DMS53 treated with DMSO at 0.1 percent for 48 hours (cell line): Measurements from ENCODE around the gene CNTN4.
"Not testable (repeated sequence)": the region's sequence is repeated elsewhere in the genome, so short reads cannot be mapped to it uniquely, and the experiment has no call there.

Source experiments
- DNase-seq: peaks from one replicate; lab custom pipeline; 2025; ENCODE audit not compliant: unreplicated experiment; lab: John Stamatoyannopoulos, UW

CNTN4 gene

GRCh38 chr3:2774481-2775249 is 676.0 kb downstream of the CNTN4 start:
- no peak for DNase-seq

GRCh38 chr3:2783261-2783660 is 684.6 kb downstream of the CNTN4 start:
- DNase-seq: no peak

DNA sequence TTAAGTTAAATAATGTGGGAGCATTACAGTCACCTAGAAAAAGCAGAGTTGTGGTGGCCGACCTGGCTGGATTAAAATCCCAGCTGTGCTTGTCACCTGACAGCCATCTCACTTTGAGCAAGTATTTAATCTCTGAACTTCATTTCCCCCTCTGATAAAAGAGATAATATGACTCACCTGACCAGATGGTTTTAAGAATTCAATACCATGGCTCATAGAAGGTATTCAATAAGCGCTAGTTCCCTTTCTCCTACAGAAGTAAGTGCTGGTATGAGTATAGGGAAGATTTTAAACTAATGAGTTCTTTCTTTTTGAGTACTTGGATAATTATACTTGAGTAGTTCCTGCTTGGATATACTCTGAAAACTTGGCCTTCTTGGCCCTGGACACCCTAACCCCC is 686.0 kb downstream of the CNTN4 start:
- no peak for DNase-seq

DNA sequence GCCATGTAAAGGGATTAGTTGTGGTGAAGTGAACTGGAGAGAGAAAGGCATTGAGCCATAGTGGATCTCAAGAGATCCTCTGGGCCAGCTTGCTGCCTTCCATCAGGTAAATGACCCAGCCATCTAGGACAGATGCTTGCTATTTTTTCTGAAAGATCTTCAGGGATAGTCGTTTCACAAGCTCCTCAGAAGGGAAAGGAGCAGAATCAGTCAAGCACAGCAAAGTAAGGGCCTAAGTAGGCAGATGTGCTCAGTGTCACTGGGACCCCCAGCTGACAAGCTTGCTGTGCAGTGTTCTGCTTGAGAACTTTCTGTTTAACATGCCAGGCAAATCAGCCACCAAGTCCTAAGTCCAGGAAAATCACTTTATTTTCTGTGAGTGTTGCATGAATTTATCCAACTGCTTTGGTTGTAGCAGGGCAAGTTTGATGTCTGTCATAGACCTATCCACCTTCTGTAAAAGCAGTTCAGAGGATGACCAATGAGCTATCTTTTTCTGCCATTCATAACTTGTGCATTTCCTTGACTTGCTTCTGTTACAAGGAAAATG is 691.7 kb downstream of the CNTN4 start:
- no peak for DNase-seq

GRCh38 chr3:2792432-2792831 is 693.8 kb downstream of the CNTN4 start:
- DNase-seq: no peak

DNA sequence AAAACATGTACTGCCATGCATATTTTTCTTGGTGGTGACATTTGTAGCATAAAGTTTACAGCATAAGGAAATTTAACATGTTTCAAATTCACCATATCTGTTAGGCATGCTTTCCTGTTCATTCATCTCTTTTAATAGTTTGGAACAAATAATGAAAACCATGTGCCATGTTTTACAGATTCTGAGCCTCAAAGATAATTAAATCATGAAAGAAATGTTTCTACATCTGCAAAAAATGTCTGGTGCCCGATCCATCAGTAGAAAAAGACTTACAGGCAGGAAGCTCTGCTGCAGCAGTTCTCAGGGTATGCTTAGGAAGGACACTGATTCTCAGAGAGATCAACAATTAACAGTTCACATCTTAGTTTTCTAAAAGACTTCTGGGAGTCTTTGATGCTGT is 695.3 kb downstream of the CNTN4 start:
- DNase-seq: no peak

DNA sequence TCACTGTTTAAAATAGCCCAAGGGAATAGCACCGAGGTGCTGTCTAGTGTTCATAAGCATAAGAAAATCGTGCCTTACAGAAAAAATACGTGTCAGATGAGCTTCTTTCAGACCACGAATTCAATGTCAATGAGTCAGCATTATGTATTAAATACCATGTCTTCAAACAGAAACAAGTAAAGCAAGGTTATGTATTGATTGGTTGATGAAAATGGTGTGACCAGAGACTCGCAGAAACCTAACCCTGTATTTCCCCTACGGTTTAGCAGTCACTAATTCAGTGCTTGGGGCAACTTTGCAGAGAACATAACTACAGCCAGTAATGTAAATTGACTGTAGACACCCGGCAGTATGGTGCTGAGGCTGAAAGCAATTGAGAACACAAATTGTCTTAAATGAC is 703.8 kb downstream of the CNTN4 start:
- DNase-seq: no peak

- DNase-seq: no peak
These were observed 708.8 kb downstream of the CNTN4 start for GRCh38 chr3:2807514-2807913.

GRCh38 chr3:2810723-2811122 is 712.1 kb downstream of the CNTN4 start:
- DNase-seq: no peak

DNA sequence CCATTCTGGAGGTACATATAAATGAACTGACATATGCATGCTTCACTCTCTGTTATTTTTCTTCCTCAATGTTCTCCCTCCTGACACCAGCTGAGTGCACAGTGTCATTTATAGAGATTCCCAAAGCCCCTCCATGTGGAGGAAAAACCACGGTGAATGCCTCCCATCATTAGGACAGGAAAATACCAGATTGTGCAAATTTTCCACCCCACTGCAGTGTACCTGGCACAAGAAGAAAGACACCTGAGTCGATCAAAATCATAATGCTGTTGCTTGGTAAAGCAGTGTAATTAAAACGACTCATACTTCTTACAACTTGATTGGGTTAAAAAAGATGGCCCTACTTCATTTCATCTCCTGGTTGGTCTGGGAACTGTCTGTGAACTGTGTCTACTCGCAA is 720.9 kb downstream of the CNTN4 start:
- DNase-seq: no peak

DNA sequence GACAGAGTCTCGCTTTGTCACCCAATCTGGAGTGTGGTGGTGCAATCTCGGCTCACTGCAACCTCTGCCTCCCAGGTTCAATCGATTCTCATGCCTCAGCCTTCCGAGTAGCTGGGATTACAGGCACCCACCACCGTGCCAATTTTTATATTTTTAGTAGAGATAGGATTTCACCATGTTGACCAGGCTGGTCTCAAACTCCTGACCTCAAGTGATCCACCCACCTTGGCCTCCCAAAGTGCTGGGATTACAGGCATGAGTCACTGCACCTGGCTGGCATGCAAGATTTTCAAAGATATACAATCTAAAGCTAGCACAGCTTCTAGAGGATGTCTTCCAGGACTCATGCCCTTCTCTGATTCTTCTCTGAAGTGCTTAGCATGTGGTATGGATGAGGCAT is 722.3 kb downstream of the CNTN4 start:
- DNase-seq: not testable (repeated sequence)

DNA sequence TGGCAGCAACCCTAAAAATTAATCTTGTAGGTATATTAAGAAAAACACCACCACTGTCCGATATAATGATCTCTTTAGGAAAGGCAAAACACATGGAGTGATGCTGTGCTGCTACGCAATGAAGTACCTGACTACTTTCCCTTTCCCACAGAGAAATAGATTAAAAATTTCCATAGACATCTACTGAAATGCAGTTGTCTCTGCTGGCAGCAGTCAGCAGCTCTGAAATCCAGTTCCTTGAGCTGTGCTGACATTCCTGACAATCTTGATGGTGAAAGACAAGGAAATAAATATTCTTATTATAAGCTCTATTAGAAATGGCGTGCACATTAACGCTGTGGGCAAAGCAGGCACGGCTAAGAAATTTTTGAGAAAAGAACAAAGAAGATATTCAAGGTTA is 723.9 kb downstream of the CNTN4 start:
- no peak for DNase-seq

GRCh38 chr3:2823031-2823430 is 724.4 kb downstream of the CNTN4 start:
- no peak for DNase-seq

DNA sequence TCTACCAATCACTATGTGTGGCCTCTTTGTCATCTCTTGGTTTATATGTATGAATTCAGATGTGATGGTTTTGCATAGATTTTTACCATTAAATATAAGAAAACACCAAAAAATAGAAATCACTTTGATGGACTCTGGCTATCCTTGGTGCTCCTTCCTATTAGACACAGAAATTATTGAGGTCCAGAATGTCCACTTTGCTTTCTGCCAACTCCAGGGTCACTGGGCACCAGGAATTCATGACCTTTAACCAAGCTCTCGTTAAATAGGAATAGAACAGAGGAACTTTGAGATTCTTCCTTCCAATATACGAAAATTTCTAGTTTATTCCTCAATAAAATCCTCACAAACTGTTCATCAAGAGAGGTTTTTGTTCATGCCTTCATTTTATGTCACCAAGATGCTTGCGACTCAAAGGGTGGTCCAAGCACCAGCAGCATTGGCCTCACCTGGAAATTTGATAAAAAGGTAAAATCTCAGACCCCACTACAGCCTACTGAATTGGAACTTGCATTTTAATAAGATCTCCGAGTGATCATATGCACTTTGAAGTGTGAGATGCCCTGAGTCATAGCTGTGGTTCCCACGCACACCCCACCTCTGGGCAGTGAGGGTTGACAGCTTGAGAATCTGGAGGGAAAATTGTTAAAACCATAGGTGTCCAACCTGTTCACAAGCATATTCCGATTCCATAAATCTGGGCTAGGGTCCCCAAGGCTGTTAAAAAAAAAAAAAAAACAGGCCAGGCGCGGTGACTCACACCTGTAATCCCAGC is 725.0 kb downstream of the CNTN4 start:
- no peak for DNase-seq

GRCh38 chr3:2826036-2826435 is 727.4 kb downstream of the CNTN4 start:
- no peak for DNase-seq

- DNase-seq: no peak
These were observed 727.8 kb downstream of the CNTN4 start for GRCh38 chr3:2826453-2826852.

DNA sequence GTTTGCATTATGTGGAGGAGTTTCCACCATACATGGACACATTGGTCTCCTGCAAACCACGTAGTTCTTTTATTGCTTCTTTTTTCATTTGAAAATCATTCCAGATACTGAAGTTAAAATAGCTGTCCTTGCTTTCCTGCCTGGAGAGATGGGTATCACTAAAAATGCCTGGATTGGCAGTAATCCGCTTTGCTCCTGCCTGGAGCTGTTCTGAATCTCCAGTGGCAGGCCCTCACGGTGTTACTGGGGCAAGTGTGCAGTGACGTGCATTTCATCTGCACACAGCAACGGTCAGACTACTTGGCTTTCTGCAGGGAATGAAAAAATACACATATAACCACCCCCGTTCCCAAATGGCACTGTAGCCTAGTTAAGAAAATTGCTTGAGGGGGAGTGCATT is 738.6 kb downstream of the CNTN4 start:
- no peak for DNase-seq

DNA sequence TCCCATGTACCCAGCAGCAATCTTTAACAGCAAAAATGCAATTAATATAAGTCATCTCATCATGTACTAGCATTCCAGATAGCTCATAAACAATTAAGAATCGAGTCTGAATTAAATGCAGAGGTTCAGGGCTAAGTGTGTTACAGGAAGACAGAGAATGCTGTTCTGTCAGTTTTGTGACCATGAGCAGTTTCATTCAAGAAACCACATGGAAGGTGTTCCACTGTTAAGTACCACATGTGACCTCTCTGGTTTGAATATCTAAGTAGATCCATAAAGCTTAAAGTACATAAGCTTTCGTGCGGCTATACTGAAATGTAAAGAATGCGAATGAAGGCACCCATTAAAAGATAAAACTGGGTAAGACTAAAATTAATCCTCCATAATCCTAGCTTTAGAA is 739.2 kb downstream of the CNTN4 start:
- no peak for DNase-seq

- no peak for DNase-seq
These were observed 740.0 kb downstream of the CNTN4 start for GRCh38 chr3:2838546-2839157.

DNA sequence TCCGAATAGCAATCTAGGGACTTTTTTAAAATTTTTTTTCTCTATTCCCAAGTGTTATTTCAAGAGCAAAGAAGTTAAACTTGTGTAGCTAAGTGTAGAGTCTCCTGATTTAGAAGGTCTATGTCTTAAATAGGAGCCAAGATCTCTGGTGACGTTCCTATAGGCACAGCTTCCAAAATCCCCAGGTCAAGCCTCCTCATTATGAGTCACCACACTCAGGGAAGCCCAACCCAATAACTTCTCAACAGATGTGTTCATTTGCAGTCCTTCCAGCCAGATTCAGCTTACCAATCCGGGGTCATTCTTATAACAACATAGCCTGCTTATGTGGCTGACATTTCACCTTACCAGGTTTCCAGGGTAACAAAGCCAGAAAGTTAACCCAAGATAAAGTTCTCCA is 741.2 kb downstream of the CNTN4 start:
- no peak for DNase-seq

- DNase-seq: no peak
These were observed 748.6 kb downstream of the CNTN4 start for GRCh38 chr3:2847062-2847841.
